ENCODE measurements around the gene RHOBTB3. TPM values are rescaled to one million over a fixed set of nuclear protein-coding genes. Genes with fewer than 3 reads are reported as not detected.
A peak's percentile ranks its signal among the peaks of the same experiment; 100 is the strongest.

RHOBTB3 gene
- total and polyA plus RNA-seq, 10 of the 15 experiments (the other 5 are each of a cell fraction or from before 2014, with no cell fraction given), result 3.6 to 42.8 (median 8.4) TPM

GRCh38 chr5:95823738-95824609, 92.8 kb downstream of the RHOBTB3 start (continued):
- TF ChIP-seq USF1 (IDR thresholded peaks at IDR 0.05; ENCODE audit: borderline replicate concordance, extremely low read length, insufficient read depth, low read depth, low read length) (peak; percentile 71), IKZF1 (conservative IDR thresholded peaks at IDR 0.05) (peak; percentile 85), IRF4 (IDR thresholded peaks at IDR 0.05; ENCODE audit: low read depth, low read length) (0 out of 2 replicates have a peak, but pooled peaks have one; percentile 14), ZNF592 (IDR thresholded peaks at IDR 0.05) (no peak), POLR2A (IDR thresholded peaks at IDR 0.05; ENCODE audit: low read depth, low read length) (peak; percentile 67), SRF (IDR thresholded peaks at IDR 0.05; ENCODE audit: low read depth in 2 of 2, low read length in 2 of 2) (no peak), TAF1 (IDR thresholded peaks at IDR 0.05; ENCODE audit: borderline replicate concordance, low read depth, low read length) (no peak; the same call in 1 of the 2 replicates), PKNOX1 (IDR thresholded peaks at IDR 0.05) (0 out of 2 replicates have a peak, but pooled peaks have one; percentile 17)
